Activated CD4-positive, alpha-beta T cell treated with anti-CD3 and anti-CD28 coated beads, Interleukin-2, amount 50 U/mL, for 48 hours (primary cell): ENCODE data around the gene EFNA4.

Experiments
- DNase-seq, 2 experiments: peaks; one replicate each; pipeline ENCODE4 v3.0.0-alpha.2; 2020

EFNA4 gene

DNA sequence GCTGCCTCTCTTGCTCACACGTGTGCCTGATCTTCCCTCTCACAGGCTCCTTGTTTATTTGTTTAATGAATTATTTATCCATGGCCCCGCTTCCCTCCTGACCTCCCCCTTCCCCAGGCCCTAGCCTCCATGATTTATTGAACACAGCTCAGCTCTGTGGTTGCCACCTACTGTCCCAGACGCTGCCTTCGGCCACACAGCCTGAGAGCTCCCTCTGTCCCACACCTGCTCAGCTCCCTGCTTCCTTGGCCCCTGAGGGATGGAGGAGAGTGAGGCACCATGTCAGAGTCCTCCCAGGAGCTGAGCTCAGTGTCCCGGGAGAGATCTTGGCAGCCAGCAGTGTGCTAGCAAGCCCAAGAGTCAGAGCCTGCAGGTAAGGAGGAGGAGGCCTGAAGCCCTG is 12.0 kb downstream of the EFNA4 start:
- no peak for DNase-seq

DNA sequence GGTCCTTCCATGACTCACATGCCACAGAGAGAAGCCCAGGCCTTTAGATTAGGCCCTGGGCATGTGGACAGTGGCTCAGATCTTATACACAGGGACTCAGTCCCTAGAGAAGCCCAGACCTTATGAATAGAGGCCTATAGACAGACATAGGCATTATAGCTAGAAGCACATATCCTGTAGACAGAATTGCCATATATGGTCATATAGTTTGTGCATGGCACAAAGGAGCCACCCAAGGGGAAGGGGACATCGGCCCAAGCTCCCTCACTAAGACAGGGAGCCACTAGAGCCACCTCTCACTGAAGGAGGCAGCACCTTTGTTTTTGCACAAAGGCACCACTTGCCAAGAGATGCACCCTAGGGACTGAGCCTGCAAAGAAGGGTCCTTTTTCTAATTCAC is 12.8 kb downstream of the EFNA4 start:
- no peak for DNase-seq

DNA sequence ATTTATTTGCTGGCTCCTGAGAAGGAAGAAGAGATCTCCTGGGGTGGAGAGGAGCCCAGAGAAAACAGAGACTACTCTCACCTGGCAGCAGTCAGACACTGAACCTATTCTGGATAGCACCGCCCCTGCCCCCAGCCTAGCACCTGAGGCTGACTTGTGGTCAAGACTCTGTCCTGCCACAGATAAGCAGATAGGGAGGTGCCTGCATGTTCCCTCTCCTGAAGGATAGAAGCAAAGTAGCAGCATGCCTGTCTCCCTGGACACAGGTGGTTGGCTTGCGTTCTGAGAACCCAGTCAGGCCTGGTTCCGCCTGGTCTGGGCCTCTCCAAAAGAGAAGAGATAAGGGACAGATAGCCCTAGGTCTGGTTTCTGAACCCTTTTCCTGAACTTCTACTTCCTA is 13.8 kb downstream of the EFNA4 start:
- DNase-seq = no peak

DNA sequence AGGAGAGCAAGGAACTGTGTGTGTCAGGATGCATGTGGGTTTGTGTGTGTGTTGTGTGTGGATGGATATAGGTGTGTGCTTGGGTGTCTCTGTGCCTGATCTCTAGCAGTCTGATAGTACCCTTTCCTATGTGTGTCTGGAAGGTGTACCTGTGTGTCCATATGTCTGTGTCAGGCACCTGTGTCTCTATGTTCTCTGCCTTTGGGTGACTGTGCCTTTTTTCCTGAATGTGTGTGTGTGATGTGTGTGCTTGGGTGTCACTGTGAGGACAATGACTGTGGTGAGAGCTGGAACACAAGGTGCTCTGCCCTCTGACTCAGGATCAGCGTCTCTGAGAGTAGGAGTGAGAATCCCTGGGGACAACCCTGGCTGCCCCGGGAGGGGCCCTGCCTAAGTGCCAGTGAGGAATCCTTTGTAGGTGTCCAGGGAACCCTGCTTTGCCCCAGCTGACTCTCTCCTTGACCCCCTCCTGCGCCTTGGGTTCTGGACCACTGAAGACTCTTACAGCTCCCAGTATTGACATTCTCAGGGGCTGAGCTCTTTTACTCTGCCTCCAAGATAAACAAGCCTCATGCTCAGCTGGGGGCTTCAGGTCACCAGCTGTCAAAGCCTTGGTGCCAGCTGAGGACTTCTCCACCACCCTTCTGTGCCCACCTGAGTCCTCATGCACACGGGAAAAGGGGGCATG is 14.4 kb downstream of the EFNA4 start:
- DNase-seq = no peak

DNA sequence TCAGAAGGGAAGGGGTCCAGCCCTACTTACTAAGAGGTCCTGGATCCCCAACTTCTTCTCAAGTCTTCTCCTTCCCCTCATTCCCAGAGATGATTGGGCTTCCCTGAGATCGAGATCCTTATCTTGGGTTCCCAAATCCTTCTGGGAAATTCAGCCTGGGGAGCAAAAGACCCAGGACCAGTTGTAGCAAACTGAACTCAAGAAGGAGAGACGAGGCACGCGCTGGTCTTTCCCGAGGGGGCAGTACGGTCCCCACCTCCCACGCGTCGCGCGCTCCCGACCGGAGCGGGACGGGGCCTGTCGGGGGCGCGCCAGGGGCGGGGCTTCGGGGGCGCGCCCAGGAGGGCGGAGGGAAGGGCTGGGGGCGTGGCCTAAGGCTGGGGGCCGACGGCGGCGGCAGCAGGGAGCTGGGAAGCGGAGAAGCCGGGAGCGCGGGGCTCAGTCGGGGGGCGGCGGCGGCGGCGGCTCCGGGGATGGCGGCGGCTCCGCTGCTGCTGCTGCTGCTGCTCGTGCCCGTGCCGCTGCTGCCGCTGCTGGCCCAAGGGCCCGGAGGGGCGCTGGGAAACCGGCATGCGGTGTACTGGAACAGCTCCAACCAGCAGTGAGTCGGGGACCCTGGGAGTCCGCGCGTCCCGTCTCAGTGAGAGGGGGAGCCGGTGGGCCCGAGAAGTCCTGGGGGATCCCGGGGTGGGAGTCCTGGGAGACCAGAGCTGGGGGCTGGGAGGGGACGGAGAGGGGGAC is 15.1 kb downstream of the EFNA4 start, which contains the start of gene EFNA3:
TSS of gene EFNA3 (plus strand) at position 369 of the 741 bp plus-strand sequence. CDS start at position 474, 105 bp downstream.
- peak; percentile 71 to 78 for DNase-seq

DNA sequence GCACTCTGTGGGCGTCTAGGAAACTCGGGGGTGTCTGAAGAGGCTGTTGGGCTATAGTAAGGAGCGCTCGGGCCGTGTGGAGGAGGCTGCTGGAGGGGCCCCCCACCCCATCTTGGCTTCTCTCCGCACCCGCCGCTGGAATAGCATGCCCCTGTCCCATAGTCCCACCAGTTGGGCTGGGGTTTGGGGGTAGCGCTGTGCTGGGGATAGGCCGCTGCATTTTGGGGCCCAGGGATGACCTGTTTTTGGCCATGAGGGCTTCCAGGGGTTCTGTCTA is 15.6 kb downstream of the EFNA4 start:
- DNase-seq = no peak

DNA sequence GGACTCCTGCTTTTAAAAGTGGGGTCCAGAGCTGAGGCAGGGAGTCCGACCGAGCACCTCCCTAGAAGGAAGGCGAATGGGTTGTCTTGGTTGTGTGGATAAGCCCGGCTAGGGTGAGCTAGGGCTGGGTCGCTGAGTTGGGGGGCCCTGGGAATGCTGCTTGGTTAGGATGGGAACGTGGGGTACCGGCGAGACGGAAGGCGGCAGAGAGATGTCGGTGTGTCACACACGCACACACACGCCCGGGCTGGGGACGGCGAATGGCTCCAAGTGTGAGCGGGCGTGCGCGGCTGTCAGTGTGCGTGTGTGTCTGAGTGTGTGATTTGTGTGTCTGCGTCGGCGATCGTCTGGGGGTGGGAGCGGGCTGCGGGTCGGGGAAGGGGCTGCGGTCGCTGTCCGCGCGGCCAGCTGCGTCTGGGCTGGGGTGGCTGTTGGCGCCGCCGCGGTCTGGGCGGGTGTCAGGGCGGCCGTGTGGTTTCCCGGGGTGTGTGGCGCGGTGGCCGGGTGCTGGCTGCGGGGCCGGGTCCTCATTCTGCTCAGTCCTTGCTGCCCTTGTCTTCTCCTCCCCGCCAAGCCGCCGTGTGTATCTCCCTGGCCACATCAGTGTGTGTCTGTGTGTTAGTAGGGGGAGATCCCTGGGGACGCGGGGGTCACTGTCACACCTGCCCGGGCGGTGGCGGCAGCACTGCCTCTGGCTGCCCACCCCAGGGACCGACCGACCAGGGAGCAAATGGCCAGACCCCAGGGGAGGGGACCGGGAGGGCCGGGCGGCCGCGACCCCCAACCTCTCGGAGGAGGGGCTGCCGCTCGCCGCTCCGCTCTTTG is 16.2 kb downstream of the EFNA4 start:
- DNase-seq = peak; percentile 22 to 29

DNA sequence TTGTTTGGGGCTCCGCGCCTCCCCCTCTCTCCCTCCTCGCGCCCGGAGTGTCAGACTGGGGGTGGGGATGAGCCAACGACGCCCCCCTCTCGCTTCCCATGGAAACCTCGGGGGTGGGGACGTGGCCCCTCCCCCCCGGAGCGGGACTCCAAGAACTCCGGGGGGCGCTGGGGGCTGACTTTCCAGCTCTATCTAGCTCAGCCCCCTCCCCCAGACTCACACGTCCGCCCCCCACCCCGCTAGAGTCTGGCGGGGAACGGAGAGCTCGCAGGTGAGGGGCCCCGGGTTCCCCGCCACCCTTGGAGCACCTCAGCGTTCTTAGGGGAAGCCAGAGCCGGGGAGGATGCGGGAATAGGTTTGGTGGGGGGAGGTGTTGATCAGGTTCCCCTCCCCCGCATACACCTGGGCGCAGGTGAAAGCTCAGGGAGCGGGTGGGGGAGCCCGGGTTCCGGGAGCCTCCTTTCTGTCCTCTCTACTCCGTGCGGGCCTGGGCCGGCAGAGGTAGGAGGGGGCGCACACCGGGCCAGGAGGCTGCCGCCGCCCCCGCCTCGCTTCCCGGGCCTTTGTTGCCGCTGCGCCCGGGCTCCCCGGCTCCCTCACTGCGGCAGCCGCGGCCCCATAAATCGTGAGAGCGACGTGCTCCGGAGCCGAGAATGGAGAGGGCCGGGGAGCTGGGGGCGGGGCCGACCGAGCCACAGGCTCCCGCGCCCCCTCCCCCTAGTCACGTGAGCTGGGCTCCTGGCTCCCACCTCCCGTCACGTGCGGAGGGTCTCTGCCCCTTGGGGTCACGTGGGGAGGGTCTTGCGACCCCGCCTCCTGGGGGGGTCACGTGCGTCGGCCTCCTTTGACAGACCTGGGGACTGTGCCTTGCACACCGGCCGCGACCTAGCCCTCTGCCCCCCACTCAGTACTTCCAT is 17.0 kb downstream of the EFNA4 start:
- peak; percentile 26 to 42 for DNase-seq

DNA sequence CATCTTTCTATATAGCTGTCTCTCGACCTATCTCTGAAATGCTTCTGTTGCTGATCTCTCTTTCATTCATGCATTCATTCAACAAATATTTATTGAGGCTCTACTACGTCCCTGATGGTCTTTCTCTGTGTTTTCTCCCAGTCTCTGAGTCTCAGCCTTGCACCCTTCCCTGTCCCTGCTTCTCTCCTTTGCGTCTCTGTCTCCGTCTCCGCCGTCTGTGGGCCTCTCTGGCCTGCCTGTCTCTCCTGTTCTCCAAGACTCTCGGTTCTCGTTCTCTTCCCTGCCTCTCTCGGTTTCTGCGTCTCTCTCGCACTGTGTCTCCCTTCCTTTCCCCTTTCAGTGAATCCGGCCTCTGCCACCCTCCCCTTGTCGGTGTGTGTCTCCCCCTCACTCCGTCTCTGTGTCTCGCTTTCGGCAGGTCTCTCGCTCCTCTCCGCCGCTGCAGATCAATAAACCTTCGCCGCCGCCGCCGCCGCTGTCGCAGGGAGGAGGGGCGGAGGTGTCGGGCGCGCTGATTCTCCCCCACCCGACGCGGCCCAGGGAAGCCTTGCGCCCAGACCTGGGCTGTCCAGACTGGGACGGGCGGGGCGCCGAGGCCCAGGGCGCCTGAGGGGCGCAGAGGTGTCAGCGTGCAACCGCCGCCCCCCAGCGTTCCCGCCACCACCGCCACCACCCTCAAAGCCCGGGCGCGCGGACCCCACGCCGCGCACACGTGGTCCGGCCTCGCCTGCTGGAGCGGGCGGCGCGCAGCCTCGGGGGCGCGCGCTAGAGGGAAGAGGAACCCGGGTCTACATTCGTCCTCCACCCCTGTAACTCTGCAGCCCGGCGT is 18.1 kb downstream of the EFNA4 start:
- DNase-seq = peak; percentile 33 to 51

DNA sequence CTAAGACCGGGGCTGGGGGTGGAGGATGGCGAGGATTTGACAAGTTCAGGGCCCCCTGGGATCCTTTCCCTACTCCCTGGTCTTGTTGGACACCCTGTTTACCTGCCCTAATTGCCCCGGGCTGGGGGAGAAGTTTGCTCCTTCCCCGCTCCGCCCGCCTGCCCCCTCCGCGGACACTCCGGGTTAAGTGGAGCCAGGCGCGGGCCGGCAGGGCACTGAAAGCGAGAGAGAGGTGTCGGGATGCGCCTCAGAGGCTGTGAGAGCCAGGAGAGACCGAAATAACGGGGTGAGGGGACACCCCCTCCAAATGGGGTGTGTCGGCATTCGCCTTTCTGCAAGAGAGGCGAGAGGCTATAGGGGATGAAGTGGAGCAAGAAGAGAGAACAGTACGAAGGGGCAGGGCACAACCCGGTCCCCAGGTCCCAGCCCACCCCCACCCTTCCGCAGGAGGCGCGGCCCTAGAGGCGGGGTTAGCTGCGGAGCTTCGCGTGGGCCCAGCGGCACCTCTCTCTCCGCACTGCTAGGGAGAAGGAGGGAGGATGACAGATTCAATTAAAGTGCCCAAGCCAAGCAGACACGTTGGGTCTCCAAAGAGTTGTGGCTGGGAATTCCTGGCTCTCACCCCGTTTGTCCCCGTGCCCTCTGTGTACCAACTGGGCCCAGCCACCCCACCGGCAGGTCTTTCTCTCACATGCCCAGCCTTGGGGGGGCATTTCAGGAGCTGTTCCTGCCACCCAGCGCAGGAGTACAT is 18.9 kb downstream of the EFNA4 start:
- peak; percentile 35 to 47 for DNase-seq

DNA sequence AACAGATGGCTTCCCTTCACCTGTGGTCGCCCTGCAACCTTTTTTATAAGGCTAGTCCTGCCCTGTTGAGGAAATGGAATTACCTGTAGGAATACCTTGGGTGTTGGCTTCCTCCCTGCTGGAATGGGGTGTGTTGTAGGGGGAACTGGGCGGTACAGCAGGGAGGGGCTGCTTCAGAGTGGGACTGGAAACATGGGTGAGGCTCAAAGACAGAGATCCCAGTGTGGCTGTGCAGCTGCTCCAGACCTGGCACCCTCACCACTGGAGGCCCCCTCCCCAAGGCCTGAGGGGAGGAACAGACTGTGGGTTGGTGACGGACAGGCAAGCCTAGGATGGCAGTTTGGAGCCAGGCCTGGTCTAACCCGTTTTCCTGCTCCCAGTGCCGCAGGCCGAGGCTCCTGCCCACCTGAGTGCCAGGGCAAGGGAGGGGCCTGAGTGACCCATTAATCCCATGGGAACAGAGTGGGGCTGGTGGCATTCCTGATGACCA is 19.6 kb downstream of the EFNA4 start:
- no peak for DNase-seq

DNA sequence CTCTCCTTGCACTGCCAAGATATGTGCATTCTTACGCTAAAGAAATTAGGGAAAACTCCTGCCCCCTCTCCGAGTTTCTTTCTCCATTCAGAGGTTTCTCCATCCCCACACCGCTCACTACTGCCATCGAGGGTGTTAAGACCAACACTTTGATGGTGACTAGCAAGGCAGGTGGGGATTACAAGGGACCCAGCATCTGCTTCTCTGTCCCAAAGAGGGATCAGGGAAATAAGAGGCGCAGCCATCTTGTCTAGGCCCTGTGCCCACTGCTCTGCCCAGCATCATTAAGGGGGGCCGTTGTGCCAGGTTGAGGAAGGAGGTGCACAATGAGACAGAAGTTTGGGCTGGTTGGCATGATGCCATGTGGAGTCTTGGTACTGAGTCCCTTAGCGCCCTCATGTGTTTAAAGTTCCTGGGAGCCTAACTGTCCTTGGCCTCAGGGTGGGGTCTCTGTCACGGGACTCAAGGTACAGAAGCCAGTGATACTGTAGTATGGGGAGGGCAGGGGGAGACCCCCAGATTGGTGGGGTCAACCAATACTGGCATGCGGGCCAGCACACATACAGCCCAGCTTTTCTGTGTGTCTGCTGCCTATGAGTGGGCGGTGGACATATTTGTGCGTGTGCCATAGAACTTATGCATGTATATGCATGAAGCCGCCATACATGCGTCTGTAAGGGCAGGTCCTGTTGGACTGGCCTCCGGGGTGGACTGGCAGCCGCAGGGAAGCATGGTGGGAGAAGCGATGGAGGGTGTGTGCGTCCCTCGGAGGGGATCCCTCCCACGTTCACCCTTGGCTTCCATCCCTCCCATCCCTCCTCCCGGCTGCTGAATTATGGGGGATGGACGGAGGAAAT is 20.6 kb downstream of the EFNA4 start:
- DNase-seq = peak; percentile 55 to 63

DNA sequence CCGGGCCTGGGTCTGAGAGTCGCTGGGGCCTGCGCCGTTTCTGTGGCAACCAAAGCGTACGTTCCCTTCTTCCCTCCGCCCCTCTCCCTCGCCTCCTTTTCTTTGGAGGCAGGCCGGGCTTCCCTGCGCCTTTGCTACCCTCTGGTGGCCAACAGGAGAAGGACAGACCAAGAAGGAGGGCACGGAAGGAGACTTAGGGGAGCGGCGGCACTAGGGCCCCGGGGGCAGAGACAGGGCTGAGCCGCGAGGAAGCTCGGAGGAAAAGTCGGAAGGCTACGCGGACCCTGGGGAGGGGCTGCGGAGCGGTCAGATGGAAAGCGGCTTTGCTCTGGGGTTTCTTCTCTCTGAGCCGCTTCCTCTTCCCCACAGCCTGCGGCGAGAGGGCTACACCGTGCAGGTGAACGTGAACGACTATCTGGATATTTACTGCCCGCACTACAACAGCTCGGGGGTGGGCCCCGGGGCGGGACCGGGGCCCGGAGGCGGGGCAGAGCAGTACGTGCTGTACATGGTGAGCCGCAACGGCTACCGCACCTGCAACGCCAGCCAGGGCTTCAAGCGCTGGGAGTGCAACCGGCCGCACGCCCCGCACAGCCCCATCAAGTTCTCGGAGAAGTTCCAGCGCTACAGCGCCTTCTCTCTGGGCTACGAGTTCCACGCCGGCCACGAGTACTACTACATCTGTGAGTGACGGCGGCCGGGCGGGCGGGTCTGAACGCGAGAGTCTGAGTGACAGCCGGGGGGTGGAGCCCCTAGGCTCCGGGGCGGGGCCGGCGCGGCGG is 21.4 kb downstream of the EFNA4 start:
- peak; percentile 93 to 94 for DNase-seq

DNA sequence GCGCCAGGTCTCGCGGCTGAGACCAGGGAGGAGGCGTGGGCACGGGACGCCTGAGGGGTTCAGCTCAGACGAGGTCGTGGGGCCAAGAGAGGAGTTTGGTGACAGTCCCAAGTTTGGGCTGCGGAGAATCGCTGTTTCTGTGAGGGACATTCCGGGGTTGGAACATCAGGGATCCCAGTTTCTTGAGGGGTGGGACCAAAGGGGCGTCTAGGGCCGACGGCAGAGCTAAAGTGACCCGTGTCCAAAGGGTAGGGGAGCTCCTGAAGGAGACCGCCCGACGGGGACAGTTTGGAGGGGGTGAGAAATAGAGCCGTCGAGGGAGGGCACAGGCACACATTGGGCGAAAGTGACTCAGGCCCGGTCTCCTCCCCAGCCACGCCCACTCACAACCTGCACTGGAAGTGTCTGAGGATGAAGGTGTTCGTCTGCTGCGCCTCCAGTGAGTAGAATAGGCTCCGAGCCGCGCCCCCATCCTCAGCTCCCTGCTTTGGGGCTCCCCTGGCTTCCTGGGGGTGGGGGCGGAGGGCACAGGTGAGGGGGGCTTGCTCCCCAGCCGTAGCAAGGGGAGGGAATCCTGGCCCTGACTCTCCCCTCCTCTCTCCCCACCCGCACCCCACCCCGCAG is 22.1 kb downstream of the EFNA4 start:
- peak; percentile 83 to 86 for DNase-seq

DNA sequence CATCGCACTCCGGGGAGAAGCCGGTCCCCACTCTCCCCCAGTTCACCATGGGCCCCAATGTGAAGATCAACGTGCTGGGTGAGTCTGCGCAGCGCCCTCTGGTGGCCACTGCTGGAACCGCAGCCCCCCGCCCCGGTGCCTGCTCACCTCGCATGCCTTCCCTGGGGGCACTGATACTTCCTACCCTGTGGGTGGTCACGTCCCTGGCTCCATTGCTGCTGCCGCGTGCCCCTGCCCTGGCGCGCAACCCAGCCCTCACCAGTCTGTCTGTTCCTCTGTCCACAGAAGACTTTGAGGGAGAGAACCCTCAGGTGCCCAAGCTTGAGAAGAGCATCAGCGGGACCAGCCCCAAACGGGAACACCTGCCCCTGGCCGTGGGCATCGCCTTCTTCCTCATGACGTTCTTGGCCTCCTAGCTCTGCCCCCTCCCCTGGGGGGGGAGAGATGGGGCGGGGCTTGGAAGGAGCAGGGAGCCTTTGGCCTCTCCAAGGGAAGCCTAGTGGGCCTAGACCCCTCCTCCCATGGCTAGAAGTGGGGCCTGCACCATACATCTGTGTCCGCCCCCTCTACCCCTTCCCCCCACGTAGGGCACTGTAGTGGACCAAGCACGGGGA is 22.7 kb downstream of the EFNA4 start:
- DNase-seq = peak; percentile 86 to 89

DNA sequence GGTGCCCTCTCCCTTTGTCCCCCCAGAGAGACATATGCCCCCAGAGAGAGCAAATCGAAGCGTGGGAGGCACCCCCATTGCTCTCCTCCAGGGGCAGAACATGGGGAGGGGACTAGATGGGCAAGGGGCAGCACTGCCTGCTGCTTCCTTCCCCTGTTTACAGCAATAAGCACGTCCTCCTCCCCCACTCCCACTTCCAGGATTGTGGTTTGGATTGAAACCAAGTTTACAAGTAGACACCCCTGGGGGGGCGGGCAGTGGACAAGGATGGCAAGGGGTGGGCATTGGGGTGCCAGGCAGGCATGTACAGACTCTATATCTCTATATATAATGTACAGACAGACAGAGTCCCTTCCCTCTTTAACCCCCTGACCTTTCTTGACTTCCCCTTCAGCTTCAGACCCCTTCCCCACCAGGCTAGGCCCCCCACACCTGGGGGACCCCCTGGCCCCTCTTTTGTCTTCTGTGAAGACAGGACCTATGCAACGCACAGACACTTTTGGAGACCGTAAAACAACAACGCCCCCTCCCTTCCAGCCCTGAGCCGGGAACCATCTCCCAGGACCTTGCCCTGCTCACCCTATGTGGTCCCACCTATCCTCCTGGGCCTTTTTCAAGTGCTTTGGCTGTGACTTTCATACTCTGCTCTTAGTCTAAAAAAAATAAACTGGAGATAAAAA is 23.5 kb downstream of the EFNA4 start:
- no peak for DNase-seq
